ENCODE measurements around the gene LLPH.

DNA sequence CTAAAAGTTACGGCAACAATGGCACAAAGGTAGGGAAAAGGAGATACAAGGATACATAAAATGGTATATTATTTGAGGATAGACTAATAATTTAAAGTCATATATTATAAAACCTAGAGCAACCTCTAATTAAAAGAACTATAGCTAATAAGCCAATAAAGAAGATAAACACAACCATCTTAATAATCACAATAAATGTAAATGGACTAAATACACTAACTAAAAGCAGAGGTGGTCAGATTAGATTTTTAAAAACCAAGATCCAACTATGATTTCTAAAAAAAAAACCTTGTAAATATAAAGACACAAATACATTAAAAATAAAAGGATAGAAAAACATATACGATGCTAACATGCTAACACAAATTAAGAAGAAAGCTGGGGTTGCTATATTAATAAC, 10.7 kb upstream of the LLPH start:
- TF ChIP-seq, protein P1, sequence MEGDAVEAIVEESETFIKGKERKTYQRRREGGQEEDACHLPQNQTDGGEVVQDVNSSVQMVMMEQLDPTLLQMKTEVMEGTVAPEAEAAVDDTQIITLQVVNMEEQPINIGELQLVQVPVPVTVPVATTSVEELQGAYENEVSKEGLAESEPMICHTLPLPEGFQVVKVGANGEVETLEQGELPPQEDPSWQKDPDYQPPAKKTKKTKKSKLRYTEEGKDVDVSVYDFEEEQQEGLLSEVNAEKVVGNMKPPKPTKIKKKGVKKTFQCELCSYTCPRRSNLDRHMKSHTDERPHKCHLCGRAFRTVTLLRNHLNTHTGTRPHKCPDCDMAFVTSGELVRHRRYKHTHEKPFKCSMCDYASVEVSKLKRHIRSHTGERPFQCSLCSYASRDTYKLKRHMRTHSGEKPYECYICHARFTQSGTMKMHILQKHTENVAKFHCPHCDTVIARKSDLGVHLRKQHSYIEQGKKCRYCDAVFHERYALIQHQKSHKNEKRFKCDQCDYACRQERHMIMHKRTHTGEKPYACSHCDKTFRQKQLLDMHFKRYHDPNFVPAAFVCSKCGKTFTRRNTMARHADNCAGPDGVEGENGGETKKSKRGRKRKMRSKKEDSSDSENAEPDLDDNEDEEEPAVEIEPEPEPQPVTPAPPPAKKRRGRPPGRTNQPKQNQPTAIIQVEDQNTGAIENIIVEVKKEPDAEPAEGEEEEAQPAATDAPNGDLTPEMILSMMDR (IDR thresholded peaks at IDR 0.05 in 8 of 11, conservative IDR thresholded peaks at IDR 0.05 in 3 of 11): no peak
- TF ChIP-seq POLR2A (IDR thresholded peaks at IDR 0.05) (no peak), POLR2AphosphoS5 (IDR thresholded peaks at IDR 0.05) (no peak)
